ENCODE data around the gene FKBP15. TPM values are rescaled to one million over a fixed set of nuclear protein-coding genes. Genes with fewer than 3 reads are reported as not detected.
"Not testable (repeated sequence)": the region's sequence is repeated elsewhere in the genome, so short reads cannot be mapped to it uniquely, and the experiment has no call there.

The FKBP15 gene, protein sequence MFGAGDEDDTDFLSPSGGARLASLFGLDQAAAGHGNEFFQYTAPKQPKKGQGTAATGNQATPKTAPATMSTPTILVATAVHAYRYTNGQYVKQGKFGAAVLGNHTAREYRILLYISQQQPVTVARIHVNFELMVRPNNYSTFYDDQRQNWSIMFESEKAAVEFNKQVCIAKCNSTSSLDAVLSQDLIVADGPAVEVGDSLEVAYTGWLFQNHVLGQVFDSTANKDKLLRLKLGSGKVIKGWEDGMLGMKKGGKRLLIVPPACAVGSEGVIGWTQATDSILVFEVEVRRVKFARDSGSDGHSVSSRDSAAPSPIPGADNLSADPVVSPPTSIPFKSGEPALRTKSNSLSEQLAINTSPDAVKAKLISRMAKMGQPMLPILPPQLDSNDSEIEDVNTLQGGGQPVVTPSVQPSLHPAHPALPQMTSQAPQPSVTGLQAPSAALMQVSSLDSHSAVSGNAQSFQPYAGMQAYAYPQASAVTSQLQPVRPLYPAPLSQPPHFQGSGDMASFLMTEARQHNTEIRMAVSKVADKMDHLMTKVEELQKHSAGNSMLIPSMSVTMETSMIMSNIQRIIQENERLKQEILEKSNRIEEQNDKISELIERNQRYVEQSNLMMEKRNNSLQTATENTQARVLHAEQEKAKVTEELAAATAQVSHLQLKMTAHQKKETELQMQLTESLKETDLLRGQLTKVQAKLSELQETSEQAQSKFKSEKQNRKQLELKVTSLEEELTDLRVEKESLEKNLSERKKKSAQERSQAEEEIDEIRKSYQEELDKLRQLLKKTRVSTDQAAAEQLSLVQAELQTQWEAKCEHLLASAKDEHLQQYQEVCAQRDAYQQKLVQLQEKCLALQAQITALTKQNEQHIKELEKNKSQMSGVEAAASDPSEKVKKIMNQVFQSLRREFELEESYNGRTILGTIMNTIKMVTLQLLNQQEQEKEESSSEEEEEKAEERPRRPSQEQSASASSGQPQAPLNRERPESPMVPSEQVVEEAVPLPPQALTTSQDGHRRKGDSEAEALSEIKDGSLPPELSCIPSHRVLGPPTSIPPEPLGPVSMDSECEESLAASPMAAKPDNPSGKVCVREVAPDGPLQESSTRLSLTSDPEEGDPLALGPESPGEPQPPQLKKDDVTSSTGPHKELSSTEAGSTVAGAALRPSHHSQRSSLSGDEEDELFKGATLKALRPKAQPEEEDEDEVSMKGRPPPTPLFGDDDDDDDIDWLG
- 17.8 TPM for total RNA-seq

DNA sequence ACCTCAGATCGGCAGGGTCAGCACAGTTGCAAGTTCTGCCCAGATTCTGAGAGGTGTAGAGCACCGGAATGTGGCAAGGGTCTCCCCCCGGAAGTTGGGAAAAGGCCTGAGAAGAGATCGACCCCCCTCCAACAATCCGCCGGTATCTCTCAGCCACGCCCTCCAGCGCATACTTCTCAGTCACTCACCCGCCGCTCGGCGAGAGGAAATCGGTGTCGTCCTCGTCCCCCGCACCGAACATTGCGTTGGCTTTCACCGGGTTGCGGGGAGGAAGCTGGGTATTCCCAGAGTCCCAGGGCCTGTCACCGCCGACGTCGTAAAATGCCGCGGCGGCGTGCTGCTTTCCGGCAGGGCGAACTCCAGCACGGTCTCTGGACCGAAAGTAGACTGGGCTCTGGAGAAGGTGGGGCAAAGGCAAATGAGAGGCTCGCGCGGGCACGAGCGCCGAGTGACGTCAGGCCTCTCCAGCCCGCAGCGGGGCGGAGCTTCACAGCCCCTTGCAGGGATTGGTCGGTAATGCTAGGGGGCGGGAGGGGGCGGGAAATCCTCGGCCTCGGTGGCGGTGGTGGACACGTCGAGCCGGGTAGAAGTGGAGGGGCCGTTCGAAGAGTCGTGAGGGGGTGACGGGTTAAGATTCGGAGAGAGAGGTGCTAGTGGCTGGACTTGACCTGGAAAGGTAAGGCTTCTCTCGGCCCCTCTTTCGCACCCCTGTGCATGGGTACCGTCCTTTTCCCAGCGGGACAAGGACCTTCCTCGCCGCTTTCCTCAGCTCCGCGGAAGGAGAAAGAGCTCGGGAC is at the start of gene FKBP15, which contains the start of gene SLC31A1:
Gene FKBP15, minus strand, starts transcription at position 275 of the 797 bp plus-strand sequence. Its CDS starts 34 bp downstream, at position 241.
Gene SLC31A1, plus strand, starts transcription at position 542 of the 797 bp plus-strand sequence. CDS start 34,605 bp downstream, outside the sequence.
- DNase-seq (ENCODE audit: low read depth in 2 of 3, low spot score in 2 of 3) = peak; percentile 95 to 98 (median 97)

DNA sequence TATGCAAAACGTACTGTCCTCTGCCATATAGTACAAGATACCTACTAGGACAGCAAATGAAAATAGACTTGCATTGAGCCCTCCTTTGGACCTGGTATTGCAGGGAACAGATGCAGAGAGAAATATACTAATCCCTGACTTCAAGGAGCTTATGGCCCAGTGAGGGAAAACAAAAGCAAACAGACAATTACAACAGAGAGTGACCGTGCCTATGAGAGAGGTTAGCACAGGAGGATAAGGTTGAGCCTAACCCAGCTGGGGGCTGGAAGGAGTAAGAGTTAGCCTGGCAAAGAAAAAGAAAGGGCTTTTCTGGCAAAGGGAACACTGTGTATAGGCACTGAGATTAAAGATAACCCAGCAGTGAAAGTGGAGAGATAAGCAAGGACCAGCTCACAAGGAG is 48.8 kb upstream of the FKBP15 start:
- DNase-seq (ENCODE audit: low read depth in 2 of 3, low spot score in 2 of 3) = no peak

DNA sequence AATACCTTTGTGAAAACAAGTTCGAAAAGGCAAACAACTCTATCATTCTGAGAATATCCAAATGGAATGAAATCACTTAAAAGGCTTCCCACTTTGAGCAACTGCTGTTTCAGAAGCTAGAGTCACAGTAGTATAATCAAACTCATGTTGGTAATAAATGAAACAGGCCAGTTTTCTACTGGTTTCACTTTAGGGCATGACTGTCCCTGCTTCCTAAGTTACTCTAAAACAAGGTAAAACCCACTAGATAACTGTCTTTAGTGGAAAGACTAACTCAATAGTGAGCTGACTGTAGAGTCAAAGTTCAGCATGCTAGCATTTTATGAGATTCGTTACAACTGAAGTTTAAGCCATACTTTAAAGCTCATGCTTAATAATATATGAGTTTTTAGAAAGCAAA is 48.3 kb upstream of the FKBP15 start:
- DNase-seq (ENCODE audit: low read depth in 2 of 3, low spot score in 2 of 3) = no peak

DNA sequence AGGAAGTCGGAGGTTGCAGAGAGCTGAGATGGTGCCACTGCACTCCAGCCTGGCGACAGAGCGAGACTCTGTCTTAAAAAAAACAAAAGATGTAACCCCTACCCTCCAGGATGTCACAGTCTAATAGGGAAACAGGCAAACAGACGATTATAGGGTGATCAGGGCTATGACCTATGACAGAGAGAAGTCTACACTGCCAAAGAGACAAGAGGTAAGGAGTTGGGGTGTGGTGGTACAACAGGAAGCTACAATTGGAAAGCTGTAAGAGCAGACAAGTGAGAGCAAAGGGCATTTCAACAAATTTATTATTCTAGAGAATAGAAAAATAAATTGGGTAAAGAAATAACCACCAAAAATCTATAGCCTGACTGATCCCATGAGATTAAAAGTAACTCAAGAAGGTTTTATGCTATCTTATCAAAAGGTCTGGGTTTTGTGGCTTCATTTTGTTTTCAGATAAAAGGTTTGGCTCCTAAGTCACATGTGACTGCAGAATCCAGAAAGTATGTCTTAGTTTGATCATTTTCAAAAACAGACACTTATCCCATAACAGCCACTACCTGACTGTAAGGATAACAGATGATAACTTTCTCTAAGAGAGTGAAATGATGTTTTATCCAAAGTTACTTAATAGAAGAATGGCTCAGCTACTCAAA is 47.0 kb upstream of the FKBP15 start:
- DNase-seq (ENCODE audit: low read depth in 2 of 3, low spot score in 2 of 3) = no peak

DNA sequence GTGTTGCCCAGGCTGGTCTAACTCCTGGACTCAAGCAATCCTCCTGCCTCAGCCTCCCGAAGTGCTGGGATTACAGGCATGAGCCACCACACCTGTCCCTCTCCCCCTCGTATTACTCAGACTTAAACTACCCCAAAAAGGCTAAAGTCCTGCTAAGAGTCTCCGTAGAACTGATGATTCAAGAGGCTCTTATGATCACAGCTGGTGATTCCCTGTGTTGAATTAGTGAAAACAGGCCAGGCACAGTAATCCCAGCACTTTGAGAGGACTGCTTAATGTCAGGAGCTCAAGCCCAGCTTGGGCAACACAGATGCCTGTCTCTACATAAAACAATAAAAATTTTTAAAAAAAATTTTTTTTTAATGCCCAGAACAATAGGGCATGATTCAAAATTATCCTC is 45.1 kb upstream of the FKBP15 start:
- no peak for DNase-seq (ENCODE audit: low read depth in 2 of 3, low spot score in 2 of 3)

DNA sequence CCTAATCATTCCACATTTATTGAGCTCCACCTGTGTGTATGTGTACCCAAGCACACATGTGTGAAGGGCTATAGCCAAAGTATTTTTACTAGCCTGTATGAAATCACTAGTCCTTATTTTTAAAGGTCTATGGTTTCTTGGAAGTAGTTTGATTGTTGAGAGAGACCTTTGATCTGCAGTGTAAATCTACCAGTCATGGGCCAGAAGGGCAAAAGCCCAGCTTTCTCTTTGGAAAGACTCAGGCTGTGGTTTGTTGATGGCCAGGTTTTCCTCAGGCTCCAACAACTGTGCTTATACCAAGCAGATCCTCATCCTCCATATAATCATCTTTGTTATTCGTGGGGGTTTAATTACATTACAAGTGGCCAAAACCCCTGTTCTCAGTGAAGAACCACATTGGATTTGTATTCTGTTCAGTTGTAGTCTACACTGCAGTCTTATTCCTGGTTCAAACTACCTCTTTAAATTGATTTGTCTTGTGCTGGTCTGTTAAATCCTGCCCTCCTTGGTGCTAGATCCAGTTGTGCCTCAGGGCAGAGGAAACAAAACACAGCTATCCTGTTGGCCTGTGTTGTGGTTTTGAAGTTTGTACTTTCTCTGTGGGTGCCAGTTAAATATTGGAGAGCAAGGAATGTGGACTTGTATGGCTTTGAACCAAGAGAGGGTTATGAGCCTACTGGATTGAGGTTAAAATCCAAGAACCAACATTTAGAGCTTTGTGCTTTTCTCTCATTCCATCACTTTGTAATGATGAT is 41.0 kb upstream of the FKBP15 start:
- DNase-seq (ENCODE audit: low read depth in 2 of 3, low spot score in 2 of 3) = no peak

DNA sequence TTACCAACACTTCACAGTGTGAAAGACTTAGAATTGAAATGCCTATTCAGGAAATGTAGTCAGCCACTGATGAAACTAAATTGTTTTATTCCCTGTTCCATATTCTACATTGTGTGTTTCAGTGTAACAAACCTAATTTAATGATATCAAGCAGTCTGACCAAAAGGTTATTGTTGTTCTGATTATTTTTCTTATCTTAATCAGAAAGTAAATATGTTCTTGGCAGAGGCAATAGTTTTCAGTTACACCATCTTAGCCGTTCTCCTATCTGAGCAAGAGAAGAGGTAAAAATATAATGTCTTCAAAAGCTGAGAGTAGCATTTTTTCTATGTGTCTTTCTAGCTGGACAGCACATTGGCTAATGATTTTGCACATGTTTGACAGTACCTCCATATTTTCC is 37.2 kb upstream of the FKBP15 start:
- no peak for DNase-seq (ENCODE audit: low read depth in 2 of 3, low spot score in 2 of 3)

DNA sequence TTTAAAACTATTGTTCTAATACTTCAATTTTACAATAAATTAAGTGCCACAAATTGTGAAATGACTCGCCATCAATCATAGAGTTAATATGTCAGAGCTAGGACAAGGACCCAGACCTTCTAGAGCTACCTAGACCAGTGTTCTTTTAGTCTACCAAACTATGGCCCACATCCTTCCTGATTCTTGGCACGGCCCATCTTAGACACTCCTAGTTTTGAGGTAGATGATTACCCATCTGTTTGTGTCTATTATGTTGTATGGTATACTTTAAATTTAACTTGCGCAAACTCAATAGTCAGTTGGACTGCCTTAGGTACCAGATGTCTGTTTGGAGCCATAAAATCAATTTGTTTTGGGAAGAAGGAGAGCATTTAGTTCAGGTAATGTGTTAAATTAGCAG is 36.8 kb upstream of the FKBP15 start:
- DNase-seq (ENCODE audit: low read depth in 2 of 3, low spot score in 2 of 3) = no peak

DNA sequence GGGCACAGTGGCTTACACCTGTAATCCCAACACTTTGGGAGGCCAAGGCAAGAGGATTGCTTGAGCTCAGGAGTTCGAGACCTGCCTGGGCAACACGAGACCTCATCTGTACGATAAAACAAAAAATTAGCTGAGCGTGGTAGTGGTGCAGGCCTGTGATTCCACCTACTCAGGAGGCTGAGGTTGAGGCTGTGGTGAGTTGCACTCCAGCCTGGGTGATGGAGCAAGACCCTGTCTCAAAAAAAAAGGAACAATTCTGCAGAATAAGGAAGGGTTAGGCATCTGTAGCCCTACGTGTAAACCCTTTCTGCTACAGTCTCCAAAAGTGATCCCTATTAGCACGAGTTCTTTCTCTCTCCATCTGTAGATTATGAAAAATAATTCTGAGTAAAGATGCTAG is 34.4 kb upstream of the FKBP15 start:
- no peak for DNase-seq (ENCODE audit: low read depth in 2 of 3, low spot score in 2 of 3)

DNA sequence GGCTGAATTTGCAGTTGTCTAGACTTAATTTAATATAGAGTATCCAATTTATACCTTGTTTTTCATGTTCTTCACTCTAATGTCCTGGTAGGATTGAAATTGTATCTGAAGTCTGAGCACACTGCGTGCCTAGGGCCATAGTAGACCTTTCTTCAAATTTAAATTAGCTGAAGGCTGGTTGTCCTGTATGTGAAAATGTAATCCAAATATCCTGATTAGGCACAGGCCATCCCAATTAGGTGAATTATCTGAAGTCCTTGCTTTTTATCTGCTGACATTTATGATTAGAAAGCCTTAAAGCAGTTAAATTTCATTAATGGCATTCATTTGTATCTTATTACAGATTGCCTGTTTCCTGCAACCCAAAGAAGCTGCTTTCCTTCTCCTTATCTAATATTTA is 33.9 kb upstream of the FKBP15 start:
- DNase-seq (ENCODE audit: low read depth in 2 of 3, low spot score in 2 of 3) = no peak

DNA sequence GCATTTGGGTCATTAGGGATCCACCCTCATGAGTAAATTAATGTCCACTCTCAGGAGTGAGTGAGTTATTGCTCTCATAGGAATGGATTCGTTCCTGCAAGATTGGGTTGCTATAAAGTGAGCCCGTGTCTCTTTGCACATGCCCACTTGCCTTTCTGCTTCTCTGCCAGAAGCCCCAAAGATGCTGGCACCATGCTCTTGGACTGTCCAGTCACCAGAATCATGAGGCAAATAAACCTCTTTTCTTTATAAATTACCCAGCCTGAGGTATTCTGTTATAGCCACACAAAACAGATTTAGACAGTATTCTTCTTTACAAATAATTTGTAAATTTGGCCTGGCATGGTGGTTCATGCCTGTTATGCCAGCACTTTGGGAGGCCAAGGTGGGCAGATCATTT is 29.7 kb upstream of the FKBP15 start:
- DNase-seq (ENCODE audit: low read depth in 2 of 3, low spot score in 2 of 3) = no peak

DNA sequence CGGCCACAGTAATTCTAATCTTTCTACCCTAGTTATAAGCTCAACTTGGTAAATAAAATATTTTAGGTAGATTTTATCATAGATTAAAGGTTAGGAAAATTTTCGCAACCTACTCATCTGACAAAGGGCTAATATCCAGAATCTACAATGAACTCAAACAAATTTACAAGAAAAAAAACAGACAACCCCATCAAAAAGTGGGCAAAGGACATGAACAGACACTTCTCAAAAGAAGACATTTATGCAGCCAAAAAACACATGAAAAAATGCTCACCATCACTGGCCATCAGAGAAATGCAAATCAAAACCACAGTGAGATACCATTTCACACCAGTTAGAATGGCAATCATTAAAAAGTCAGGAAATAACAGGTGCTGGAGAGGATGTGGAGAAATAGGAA is 28.6 kb upstream of the FKBP15 start:
- not testable (repeated sequence) for DNase-seq (ENCODE audit: low read depth in 2 of 3, low spot score in 2 of 3)

DNA sequence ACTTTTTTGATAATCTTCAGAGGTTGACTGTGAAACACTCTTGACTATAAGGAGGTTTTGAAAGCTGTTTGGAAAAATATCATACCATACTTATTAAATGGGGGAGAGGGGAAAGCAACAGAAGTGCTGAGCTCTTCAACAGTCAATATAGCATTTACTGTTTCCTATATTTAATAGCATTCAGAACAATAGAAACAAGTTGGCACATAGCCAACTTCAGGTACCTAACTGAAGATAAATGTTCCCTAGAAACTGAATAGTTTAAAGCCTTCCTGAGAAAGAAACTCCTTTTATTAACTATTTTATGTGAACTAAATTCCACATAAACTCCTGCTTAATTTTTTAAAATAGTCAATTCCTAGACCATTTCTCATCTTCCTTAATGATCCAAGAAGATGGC is 26.6 kb upstream of the FKBP15 start:
- DNase-seq (ENCODE audit: low read depth in 2 of 3, low spot score in 2 of 3) = no peak

DNA sequence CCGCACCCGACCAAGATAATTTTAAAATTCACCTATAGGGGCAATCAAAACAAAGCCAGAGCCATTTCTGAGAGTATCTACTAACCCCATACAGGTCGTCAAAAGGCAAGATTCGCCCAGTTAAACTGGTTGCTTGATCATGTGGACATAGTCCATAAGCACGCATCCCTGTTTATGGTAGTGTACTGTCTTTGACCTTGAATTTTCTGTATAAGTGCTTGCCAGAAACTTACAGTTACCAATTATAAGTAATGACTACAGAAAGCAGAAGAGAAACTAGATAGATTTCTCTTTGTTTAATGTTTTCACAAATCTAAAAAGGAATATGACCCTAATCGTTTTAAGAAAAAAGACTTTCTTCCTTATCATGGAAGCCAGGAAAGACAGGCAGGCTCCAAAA is 25.9 kb upstream of the FKBP15 start:
- DNase-seq (ENCODE audit: low read depth in 2 of 3, low spot score in 2 of 3) = no peak

DNA sequence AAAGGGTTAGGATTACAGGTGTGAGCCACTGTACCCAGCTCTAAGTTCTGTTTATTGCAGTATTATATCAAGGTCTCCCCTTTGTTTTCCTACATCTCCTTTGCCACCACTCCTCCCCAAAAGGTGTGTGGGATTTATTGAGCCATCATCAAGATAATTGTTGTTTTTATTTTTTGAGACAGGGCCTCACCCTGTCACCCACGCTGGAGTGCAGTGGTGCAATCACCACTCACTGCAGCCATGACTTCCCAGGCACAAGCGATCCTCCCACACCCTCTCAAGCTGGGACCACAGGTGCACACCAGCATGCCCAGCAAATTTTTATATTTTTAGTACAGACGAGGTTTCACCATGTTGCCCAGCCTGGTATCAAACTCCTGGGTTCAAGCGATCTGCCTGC is 24.8 kb upstream of the FKBP15 start:
- no peak for DNase-seq (ENCODE audit: low read depth in 2 of 3, low spot score in 2 of 3)

DNA sequence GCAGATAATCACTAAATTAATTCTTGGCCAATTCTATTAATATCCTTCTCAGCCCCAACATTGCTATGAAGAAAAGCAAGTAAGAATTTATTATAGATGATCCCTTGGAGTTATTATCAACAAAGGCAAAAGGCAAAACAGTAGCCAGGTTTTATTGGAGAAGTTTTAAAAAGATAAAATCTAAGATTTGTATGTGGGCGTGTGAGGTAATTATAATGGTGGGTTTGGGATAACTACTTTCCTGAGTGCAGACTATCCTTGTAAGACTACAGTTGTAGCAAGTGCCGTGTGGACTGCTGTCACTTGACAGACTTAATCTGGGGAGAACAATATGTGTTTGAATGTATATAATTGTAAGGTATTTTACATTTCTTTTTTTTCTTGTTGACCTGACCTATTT is 23.5 kb upstream of the FKBP15 start:
- DNase-seq (ENCODE audit: low read depth in 2 of 3, low spot score in 2 of 3) = no peak

DNA sequence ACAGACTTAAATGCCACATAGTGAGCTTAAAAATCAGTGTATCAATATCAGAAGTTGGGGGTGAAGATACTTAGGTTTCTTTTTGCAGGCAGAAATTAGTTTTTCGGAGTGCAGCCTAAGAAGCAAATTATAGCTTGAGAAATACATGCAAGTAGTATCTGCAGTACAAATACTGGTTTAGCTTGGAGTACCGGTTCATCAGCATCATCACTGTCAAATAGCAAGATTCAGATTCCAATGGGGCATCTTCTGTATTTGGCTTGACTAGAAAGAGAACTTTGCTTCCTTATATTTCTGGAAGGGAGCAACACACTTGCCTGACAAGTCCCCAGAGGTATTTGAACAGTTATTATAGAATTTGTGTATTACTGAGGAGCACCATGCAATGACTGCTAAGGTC is 20.1 kb upstream of the FKBP15 start:
- DNase-seq (ENCODE audit: low read depth in 2 of 3, low spot score in 2 of 3) = no peak

DNA sequence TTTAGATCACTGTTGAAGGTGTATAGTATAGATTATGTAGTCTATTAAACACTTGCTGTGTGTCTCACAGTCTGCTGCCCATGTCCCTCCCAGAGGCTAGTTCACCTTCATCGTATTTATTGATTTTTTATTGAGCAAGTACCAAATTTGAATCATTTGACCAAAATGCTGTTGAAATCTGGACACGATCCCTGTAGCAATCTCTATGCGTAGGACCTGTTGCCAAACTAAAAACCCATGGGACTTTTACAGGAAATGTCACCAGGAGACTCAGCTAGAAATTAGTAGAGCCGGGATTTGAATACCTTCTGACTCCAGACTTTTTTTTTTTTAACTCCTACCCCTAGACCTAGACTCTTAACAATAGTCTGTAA is 17.8 kb upstream of the FKBP15 start:
- DNase-seq (ENCODE audit: low read depth in 2 of 3, low spot score in 2 of 3) = no peak

Data from hematopoietic multipotent progenitor cell (in vitro differentiated cells).